ENCODE results near the gene PRR19.

Gene PRR19

GRCh38 chr19:42327381-42327780, 25.4 kb downstream of the PRR19 start:
- WGBS (ENCODE audit: extremely low coverage, insufficient coverage, insufficient read length): no CpG with 5 or more reads among the region's 5 CpGs
- DNase-seq: no peak
- no peak overlapping the region for H3K4ac ChIP-seq (ENCODE audit: low read depth, low read length)

GRCh38 chr19:42328106-42328505, 26.2 kb downstream of the PRR19 start:
- H3K4me1 ChIP-seq (ENCODE audit: control insufficient read depth in 1 of 2, insufficient read depth in 2 of 2, low read length in 2 of 2): peaks cover 5% of the 10 kb centered on the region in 2 experiments
- no peak overlapping the region for H3K9ac ChIP-seq (ENCODE audit: low read length)
- H3K9me3 ChIP-seq (ENCODE audit: insufficient read depth, low read depth, low read length): peaks cover 2% of the 10 kb centered on the region
- H3K79me2 ChIP-seq (ENCODE audit: control insufficient read depth, insufficient read depth, low read length, poor library complexity): peaks cover 3% of the 10 kb centered on the region
- no peak overlapping the region for H4K8ac ChIP-seq (ENCODE audit: low read depth, low read length)
- H3K79me1 ChIP-seq (ENCODE audit: low read length): peaks cover 5% of the 10 kb centered on the region
- no peak for DNase-seq
- no peak overlapping the region for H2BK12ac ChIP-seq (ENCODE audit: low read length)
- WGBS (ENCODE audit: extremely low coverage, insufficient coverage, insufficient read length): no CpG with 5 or more reads among the region's 1 CpG
- peaks cover 19% of the 10 kb centered on the region for H3K27me3 ChIP-seq (ENCODE audit: insufficient read depth, low read length)
- H3K23ac ChIP-seq (ENCODE audit: low read length): no peak overlapping the region
- no peak overlapping the region for H3K4me2 ChIP-seq (ENCODE audit: low read length)
- no peaks in the 10 kb centered on the region for H3K36me3 ChIP-seq (ENCODE audit: control insufficient read depth in 1 of 2, insufficient read depth in 2 of 2, low read length in 2 of 2)
- H2BK5ac ChIP-seq (ENCODE audit: low read depth, low read length, poor library complexity): no peak overlapping the region
- no peak overlapping the region for H3K4ac ChIP-seq (ENCODE audit: low read depth, low read length)
- H4K91ac ChIP-seq (ENCODE audit: low read depth, low read length): no peak overlapping the region
- H2AFZ ChIP-seq (ENCODE audit: insufficient read depth, low read length, poor library complexity): no peak overlapping the region
- no peak overlapping the region for H2BK120ac ChIP-seq (ENCODE audit: insufficient read depth, low read length, poor library complexity)
- H3K27ac ChIP-seq (ENCODE audit: low read depth, low read length): no peak overlapping the region
- H3K14ac ChIP-seq (ENCODE audit: low read length): no peak overlapping the region
- no peak overlapping the region for H2AK5ac ChIP-seq (ENCODE audit: low read length)
- H3K18ac ChIP-seq (ENCODE audit: low read length): no peak overlapping the region
- no peak overlapping the region for H4K12ac ChIP-seq (ENCODE audit: low read depth, low read length)
- H3K4me3 ChIP-seq (ENCODE audit: low read depth, low read length): no peak overlapping the region

More at GRCh38 chr19:42327381-42327780, 25.4 kb downstream of the PRR19 start:
- Histone ChIP-seq H3K18ac (ENCODE audit: low read length) (no peak overlapping the region), H4K12ac (ENCODE audit: low read depth, low read length) (no peak overlapping the region), H3K9me3 (ENCODE audit: insufficient read depth, low read depth, low read length) (peaks cover 2% of the 10 kb centered on the region), H2BK12ac (ENCODE audit: low read length) (no peak overlapping the region), H3K36me3 (ENCODE audit: control insufficient read depth in 1 of 2, insufficient read depth in 2 of 2, low read length in 2 of 2) (no peaks in the 10 kb centered on the region), H3K4me1 (ENCODE audit: control insufficient read depth in 1 of 2, insufficient read depth in 2 of 2, low read length in 2 of 2) (peaks cover 5% of the 10 kb centered on the region in 2 experiments), H2AK5ac (ENCODE audit: low read length) (no peak overlapping the region), H3K23ac (ENCODE audit: low read length) (no peak overlapping the region), H3K27ac (ENCODE audit: low read depth, low read length) (no peak overlapping the region), H2BK5ac (ENCODE audit: low read depth, low read length, poor library complexity) (no peak overlapping the region), H3K79me2 (ENCODE audit: control insufficient read depth, insufficient read depth, low read length, poor library complexity) (peaks cover 3% of the 10 kb centered on the region), H3K27me3 (ENCODE audit: insufficient read depth, low read length) (peaks cover 20% of the 10 kb centered on the region), H3K4me2 (ENCODE audit: low read length) (no peak overlapping the region), H2AFZ (ENCODE audit: insufficient read depth, low read length, poor library complexity) (no peak overlapping the region), H3K14ac (ENCODE audit: low read length) (no peak overlapping the region), H3K9ac (ENCODE audit: low read length) (no peak overlapping the region), H4K8ac (ENCODE audit: low read depth, low read length) (no peak overlapping the region), H3K4me3 (ENCODE audit: low read depth, low read length) (no peak overlapping the region), H2BK120ac (ENCODE audit: insufficient read depth, low read length, poor library complexity) (no peak overlapping the region), H3K79me1 (ENCODE audit: low read length) (peaks cover 5% of the 10 kb centered on the region), H4K91ac (ENCODE audit: low read depth, low read length) (no peak overlapping the region)

- Histone ChIP-seq H3K23ac (ENCODE audit: low read length) (no peak overlapping the region), H3K9ac (ENCODE audit: low read length) (no peak overlapping the region), H3K27ac (ENCODE audit: low read depth, low read length) (no peak overlapping the region), H3K18ac (ENCODE audit: low read length) (no peak overlapping the region), H3K79me2 (ENCODE audit: control insufficient read depth, insufficient read depth, low read length, poor library complexity) (peaks cover 3% of the 10 kb centered on the region), H3K4me2 (ENCODE audit: low read length) (no peak overlapping the region), H3K4me3 (ENCODE audit: low read depth, low read length) (no peak overlapping the region), H3K79me1 (ENCODE audit: low read length) (peaks cover 5% of the 10 kb centered on the region), H4K12ac (ENCODE audit: low read depth, low read length) (no peak overlapping the region), H3K9me3 (ENCODE audit: insufficient read depth, low read depth, low read length) (peaks cover 2% of the 10 kb centered on the region), H3K4me1 (ENCODE audit: control insufficient read depth in 1 of 2, insufficient read depth in 2 of 2, low read length in 2 of 2) (peaks cover 5% of the 10 kb centered on the region in 2 experiments), H3K14ac (ENCODE audit: low read length) (no peak overlapping the region), H2AK5ac (ENCODE audit: low read length) (no peak overlapping the region), H4K8ac (ENCODE audit: low read depth, low read length) (no peak overlapping the region), H2BK120ac (ENCODE audit: insufficient read depth, low read length, poor library complexity) (no peak overlapping the region), H4K91ac (ENCODE audit: low read depth, low read length) (no peak overlapping the region), H2BK5ac (ENCODE audit: low read depth, low read length, poor library complexity) (no peak overlapping the region), H3K36me3 (ENCODE audit: control insufficient read depth in 1 of 2, insufficient read depth in 2 of 2, low read length in 2 of 2) (peaks cover 0 to 3% of the 10 kb centered on the region in 2 experiments), H2BK12ac (ENCODE audit: low read length) (no peak overlapping the region), H3K4ac (ENCODE audit: low read depth, low read length) (no peak overlapping the region), H3K27me3 (ENCODE audit: insufficient read depth, low read length) (peaks cover 12% of the 10 kb centered on the region), H2AFZ (ENCODE audit: insufficient read depth, low read length, poor library complexity) (no peak overlapping the region)
- WGBS (ENCODE audit: extremely low coverage, insufficient coverage, insufficient read length): no CpG with 5 or more reads among the region's 2 CpGs
- no peak for DNase-seq
These were observed 26.9 kb downstream of the PRR19 start for GRCh38 chr19:42328854-42329253.

GRCh38 chr19:42330241-42330711, 28.3 kb downstream of the PRR19 start:
- Histone ChIP-seq H4K8ac (ENCODE audit: low read depth, low read length) (no peak overlapping the region), H3K4me3 (ENCODE audit: low read depth, low read length) (no peak overlapping the region), H3K4me1 (ENCODE audit: control insufficient read depth in 1 of 2, insufficient read depth in 2 of 2, low read length in 2 of 2) (peaks cover 5% of the 10 kb centered on the region in 2 experiments), H4K12ac (ENCODE audit: low read depth, low read length) (no peak overlapping the region), H2BK120ac (ENCODE audit: insufficient read depth, low read length, poor library complexity) (no peak overlapping the region), H4K91ac (ENCODE audit: low read depth, low read length) (no peak overlapping the region), H3K27ac (ENCODE audit: low read depth, low read length) (no peak overlapping the region), H3K14ac (ENCODE audit: low read length) (no peak overlapping the region), H3K27me3 (ENCODE audit: insufficient read depth, low read length) (no peaks in the 10 kb centered on the region), H3K79me1 (ENCODE audit: low read length) (peaks cover 5% of the 10 kb centered on the region), H2BK5ac (ENCODE audit: low read depth, low read length, poor library complexity) (no peak overlapping the region), H3K4me2 (ENCODE audit: low read length) (no peak overlapping the region), H2AFZ (ENCODE audit: insufficient read depth, low read length, poor library complexity) (no peak overlapping the region), H3K18ac (ENCODE audit: low read length) (no peak overlapping the region), H3K79me2 (ENCODE audit: control insufficient read depth, insufficient read depth, low read length, poor library complexity) (peaks cover 3% of the 10 kb centered on the region), H3K9ac (ENCODE audit: low read length) (no peak overlapping the region), H3K23ac (ENCODE audit: low read length) (no peak overlapping the region), H3K36me3 (ENCODE audit: control insufficient read depth in 1 of 2, insufficient read depth in 2 of 2, low read length in 2 of 2) (peaks cover 3 to 4% of the 10 kb centered on the region in 2 experiments), H3K4ac (ENCODE audit: low read depth, low read length) (no peak overlapping the region), H3K9me3 (ENCODE audit: insufficient read depth, low read depth, low read length) (no peaks in the 10 kb centered on the region), H2BK12ac (ENCODE audit: low read length) (no peak overlapping the region), H2AK5ac (ENCODE audit: low read length) (no peak overlapping the region)
- no peak for DNase-seq
- WGBS (ENCODE audit: extremely low coverage, insufficient coverage, insufficient read length): no CpG with 5 or more reads among the region's 2 CpGs
